SU-DHL-6 (cell line): ENCODE measurements around the gene PTP4A1.

Experiments
- H2AFZ ChIP-seq: fragments of 200-600 bp; sonication (generic); 2 replicates; pipeline ENCODE4 v1.6.1; 2014; ENCODE audit warnings: low read depth, mild to moderate bottlenecking, moderate library complexity, mixed read lengths, antibody characterized with exemption, low read length; ENCODE audit not compliant: severe bottlenecking
- H3F3A ChIP-seq: fragments of 200-600 bp; shearing (Covaris generic); 2 replicates; pipeline ENCODE4 v1.6.0; 2016; ENCODE audit warnings: antibody characterized with exemption, mild to moderate bottlenecking; ENCODE audit not compliant: insufficient read depth
- H3K27ac ChIP-seq: fragments of 200-600 bp; sonication (generic); 2 replicates; pipeline ENCODE4 v1.5.1; 2016; ENCODE audit warnings: low read depth, mild to moderate bottlenecking, low read length, moderate library complexity, mixed read lengths
- H3K27me3 ChIP-seq: fragments of 200-600 bp; sonication (generic), shearing (Covaris generic); 2 replicates; pipeline ENCODE4 v1.6.0; 2014; ENCODE audit warnings: mild to moderate bottlenecking, low read length
- H3K36me3 ChIP-seq: fragments of 200-600 bp; sonication (generic); 2 replicates; pipeline ENCODE4 v1.6.1; 2014; ENCODE audit warnings: mild to moderate bottlenecking, low read length, mixed read lengths
- H3K4me2 ChIP-seq: fragments of 300-600, 200-600 bp; shearing (Covaris generic), sonication (generic); 2 replicates; pipeline ENCODE4 v1.6.0; 2014; ENCODE audit warnings: low read length, low read depth, mild to moderate bottlenecking; ENCODE audit not compliant: poor library complexity, severe bottlenecking
- H3K4me3 ChIP-seq: fragments of 200-600 bp; sonication (generic); 2 replicates; pipeline ENCODE4 v1.5.1; 2014; ENCODE audit warnings: antibody characterized with exemption, low read length, mild to moderate bottlenecking, mixed read lengths; ENCODE audit not compliant: insufficient read depth, poor library complexity, severe bottlenecking
- H3K79me2 ChIP-seq: fragments of 200-600 bp; sonication (generic); 2 replicates; pipeline ENCODE4 v1.6.1; 2014; ENCODE audit warnings: mild to moderate bottlenecking, low read length, moderate library complexity; ENCODE audit not compliant: insufficient read depth
- H3K9ac ChIP-seq: fragments of 200-600 bp; sonication (generic); 2 replicates; pipeline ENCODE4 v1.7.0; 2014; ENCODE audit warnings: mild to moderate bottlenecking, low read length
- H3K9me2 ChIP-seq: fragments of 200-600 bp; sonication (generic); replicated peaks from 2 replicates; pipeline ENCODE4 v1.6.1; 2014; ENCODE audit warnings: low read length; ENCODE audit not compliant: insufficient read depth
- H3K9me3 ChIP-seq: fragments of 200-600 bp; sonication (generic); 2 replicates; pipeline ENCODE4 v1.6.1; 2014; ENCODE audit warnings: low read length, mixed read lengths; ENCODE audit not compliant: insufficient read depth
- H4K20me1 ChIP-seq: fragments of 200-600 bp; sonication (generic); 2 replicates; pipeline ENCODE4 v1.6.1; 2014; ENCODE audit warnings: low read depth, mild to moderate bottlenecking, antibody characterized with exemption, low read length, moderate library complexity, mixed read lengths
- CTCF ChIP-seq: fragments of 200-600 bp; sonication (generic); IDR thresholded peaks from one replicate; pipeline ENCODE4 v1.5.1; 2017; ENCODE audit warnings: antibody characterized with exemption, mild to moderate bottlenecking, low read length, moderate library complexity; ENCODE audit not compliant: insufficient read depth, poor library complexity, severe bottlenecking
- EZH2phosphoT487 ChIP-seq: fragments of 200-600 bp; sonication (generic), shearing (Covaris generic); conservative IDR thresholded peaks from 2 replicates; pipeline ENCODE4 v1.6.1; 2018; ENCODE audit warnings: mild to moderate bottlenecking, antibody characterized with exemption, low read length, moderate library complexity, mixed read lengths

Gene PTP4A1

GRCh38 chr6:63530182-63530581, 42.1 kb upstream of the PTP4A1 start:
- Histone ChIP-seq H4K20me1 (no peaks in the 10 kb centered on the region), H3K4me2 (no peak overlapping the region), H3K27me3 (no peaks in the 10 kb centered on the region), H3F3A (no peaks in the 10 kb centered on the region), H3K9me2 (no peaks in the 10 kb centered on the region), H2AFZ (no peak overlapping the region), H3K79me2 (no peaks in the 10 kb centered on the region), H3K9ac (no peak overlapping the region), H3K4me3 (no peak overlapping the region), H3K36me3 (no peaks in the 10 kb centered on the region), H3K9me3 (no peaks in the 10 kb centered on the region), H3K27ac (no peak overlapping the region)
- TF ChIP-seq CTCF: no peak
- TF ChIP-seq EZH2phosphoT487: no peak

GRCh38 chr6:63530991-63531390, 41.3 kb upstream of the PTP4A1 start:
- Histone ChIP-seq H3K9ac (no peak overlapping the region), H3F3A (no peaks in the 10 kb centered on the region), H4K20me1 (no peaks in the 10 kb centered on the region), H3K9me2 (no peaks in the 10 kb centered on the region), H3K4me3 (no peak overlapping the region), H3K27me3 (no peaks in the 10 kb centered on the region), H2AFZ (no peak overlapping the region), H3K79me2 (no peaks in the 10 kb centered on the region), H3K4me2 (no peak overlapping the region), H3K9me3 (no peaks in the 10 kb centered on the region), H3K36me3 (no peaks in the 10 kb centered on the region), H3K27ac (no peak overlapping the region)
- TF ChIP-seq EZH2phosphoT487 (no peak), CTCF (no peak)

GRCh38 chr6:63533026-63533425, 39.3 kb upstream of the PTP4A1 start:
- Histone ChIP-seq H3F3A (no peaks in the 10 kb centered on the region), H3K4me3 (no peak overlapping the region), H3K4me2 (no peak overlapping the region), H3K9me2 (no peaks in the 10 kb centered on the region), H3K27me3 (no peaks in the 10 kb centered on the region), H3K9ac (no peak overlapping the region), H3K79me2 (no peaks in the 10 kb centered on the region), H3K9me3 (no peaks in the 10 kb centered on the region), H3K27ac (no peak overlapping the region), H4K20me1 (no peaks in the 10 kb centered on the region), H2AFZ (no peak overlapping the region), H3K36me3 (no peaks in the 10 kb centered on the region)
- no peak for TF ChIP-seq EZH2phosphoT487
- no peak for TF ChIP-seq CTCF
